HG03378 (cell line): ENCODE data around the gene ARHGAP1.

Experiments used
- ATAC-seq: cut with Tn5 transposase; IDR thresholded peaks from one replicate; pipeline ENCODE4 v1.9.1; 2021; ENCODE audit warnings: mild to moderate bottlenecking, moderate library complexity; ENCODE audit not compliant: unreplicated experiment

The ARHGAP1 gene

DNA sequence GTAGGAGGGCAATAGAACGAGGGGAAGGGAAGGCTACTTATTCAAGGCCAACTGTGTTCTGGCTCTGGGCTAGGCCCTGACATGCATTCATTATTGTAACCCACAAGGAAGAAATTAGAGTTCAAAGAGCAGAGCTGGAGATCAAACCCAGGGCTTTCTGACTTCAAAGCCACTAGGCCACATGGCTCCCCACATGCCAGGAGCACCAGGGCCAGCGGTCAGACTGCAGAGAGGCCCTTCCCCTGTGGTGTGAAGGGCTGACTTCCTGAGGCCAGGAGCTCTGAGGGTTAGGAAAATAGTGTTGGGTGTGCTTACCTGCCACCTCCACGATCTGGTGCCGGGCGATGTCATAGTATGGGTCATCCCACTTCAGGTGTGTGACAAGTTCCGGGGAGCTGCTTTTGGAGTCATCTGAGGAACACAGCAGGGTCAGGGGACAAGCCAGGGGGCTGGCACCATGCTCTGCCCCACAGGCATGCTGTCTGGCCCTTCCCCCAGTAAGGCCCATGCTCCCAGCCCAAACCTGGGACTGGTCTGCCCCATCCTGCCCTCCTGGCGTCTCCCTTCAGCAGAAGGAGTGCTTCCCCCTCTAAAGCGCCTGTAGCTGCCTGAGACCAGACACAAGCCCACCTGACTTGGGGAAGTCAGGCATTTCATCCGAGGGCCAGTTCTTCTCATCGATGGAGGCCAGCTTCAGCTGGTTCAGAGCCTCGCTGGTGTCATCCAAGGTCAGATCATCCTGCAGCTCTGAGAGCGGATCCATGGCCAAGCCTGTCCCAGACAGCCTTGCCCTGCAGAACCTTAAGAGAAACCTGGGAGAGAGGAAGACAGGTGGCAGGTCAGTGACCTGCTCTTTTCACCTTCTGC is 4.8 kb downstream of the ARHGAP1 start:
- ATAC-seq, result no peak

DNA sequence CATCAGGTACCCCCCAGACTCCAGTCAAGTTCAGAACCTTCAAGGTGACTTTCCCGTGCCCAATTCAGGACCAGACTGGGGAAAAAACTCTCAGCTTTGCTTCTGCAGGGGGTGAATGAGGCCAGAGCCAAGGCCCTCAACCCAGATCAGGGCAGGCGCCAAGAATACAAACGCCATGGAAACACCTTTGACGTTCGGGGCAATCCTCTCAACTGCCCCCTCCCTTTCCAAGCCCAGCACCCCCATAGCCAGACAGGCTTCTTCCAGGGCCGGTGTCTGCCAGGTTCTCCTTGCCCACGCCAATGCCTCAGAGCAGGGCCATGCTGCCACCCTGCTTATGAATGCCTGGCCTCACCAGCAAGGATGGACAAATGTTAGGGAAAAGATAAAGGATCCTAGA is 5.8 kb downstream of the ARHGAP1 start:
- ATAC-seq, result no peak

DNA sequence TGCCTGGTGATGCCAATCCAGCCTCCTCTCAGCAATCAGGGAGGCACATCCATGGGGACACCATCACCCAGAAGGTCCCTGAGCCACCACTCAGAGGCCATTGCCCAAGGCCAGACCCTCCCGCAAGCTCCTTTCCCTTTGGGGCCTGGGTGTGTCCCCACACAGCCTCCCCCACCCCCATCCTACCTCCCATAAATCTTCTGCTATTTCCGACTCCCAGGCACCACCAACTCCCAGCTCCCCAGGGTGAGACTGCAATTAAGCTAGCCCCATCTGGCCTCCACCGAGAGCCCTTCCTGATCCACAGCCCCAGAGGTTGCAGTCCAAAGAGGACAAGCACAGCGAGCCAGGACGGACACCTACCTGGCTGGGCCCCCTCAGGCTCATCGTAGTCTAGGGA is 6.3 kb downstream of the ARHGAP1 start:
- no peak for ATAC-seq

DNA sequence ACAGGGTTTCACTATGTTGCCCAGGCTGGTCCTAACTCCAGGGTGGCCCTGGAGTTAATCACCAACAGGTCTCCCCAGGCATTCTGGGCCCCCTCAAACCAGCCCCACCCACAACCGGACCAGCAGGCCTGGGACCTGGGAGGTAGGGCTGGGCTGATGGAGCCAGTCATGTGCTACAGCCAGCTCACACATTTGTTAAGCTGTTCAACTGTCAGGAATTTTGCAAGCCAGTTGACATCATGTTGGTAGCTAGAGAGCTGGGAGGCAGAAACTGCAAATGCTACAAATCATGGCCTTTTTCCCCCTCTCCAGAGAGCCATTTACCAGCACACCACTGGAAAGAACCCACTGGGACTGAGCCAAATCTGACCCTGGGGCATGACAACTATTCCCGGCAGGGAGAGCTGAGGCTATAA is 6.8 kb downstream of the ARHGAP1 start:
- ATAC-seq, result no peak

DNA sequence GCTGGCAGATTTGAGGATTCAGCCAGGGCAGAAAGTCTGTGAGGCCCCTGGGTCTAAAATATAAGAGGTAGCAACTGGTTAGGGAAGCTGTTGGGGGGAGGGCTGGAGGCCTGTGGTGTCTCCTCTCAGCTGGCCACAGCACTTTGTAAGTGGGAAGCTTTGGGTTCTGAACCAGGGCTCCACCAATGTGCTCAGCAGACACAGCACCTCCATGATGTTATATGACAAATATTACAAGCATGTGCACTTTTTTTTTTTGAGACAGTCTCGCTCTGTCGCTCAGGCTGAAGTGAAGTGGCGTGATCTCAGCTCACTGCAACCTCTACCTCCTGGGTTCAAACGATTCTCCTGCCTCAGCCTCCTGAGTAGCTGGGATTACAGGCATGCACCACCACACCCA is 8.0 kb downstream of the ARHGAP1 start:
- ATAC-seq, result no peak

DNA sequence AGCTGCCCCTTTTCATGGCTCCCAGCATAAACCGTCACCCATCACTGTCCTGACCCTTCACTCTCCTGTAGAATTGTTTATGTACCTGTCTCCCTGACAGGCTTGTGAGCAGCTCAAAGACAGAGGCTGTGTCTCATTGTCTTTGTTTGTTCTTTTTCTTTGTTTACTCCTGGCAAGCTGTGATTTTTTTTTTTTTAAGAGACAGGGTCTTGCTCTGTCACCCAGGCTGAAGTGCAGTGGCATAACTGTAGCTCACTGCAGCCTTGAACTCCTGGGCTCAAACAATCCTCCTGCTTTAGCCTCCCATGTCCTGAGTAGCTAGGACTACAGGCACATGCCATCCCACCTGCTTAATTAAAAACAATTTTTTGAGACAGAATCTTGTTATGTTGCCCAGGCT is 9.7 kb downstream of the ARHGAP1 start:
- no peak for ATAC-seq

DNA sequence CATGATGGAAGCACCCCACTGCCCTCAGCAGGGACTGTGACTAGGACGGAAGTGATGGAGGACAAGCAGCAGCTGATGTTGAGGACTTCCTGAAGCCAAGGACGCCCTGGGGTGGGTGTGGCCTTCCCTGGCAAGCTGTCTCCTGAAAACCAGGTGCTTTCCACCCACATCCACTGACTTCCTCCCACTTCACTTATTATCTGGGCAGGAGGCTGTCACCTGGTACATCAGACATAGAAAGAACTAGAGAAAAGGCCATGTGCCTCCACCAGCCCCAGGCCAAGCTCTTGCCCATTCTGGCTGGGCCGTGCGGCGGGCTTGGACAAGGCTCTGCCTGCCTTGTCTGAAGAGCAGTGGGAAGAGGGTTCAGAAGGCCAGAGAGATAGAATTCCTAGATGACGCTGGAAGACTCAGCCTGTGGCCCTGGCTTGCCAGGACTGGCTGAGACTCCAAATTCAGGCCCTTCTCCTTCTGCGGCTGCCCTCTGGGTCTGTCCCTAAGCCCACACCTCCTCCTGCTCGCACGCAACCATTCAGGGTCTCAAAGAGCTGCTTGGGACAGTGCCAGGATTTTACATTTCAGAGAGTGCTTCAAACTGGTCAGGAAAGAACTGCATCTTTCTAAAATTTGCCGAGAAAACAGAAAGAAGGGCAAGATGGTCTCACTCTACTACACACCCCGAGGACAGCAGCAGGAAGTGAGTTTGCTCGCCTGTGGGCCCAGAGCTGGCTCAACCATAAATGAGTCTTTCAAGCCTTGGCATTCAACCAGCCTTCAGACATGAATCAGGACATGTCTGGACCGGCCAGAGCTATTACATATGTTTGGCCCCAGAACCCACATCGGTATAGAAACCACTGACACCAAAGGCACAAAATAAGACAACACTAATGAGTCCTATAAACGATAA is 13.3 kb downstream of the ARHGAP1 start:
- ATAC-seq, result no peak

DNA sequence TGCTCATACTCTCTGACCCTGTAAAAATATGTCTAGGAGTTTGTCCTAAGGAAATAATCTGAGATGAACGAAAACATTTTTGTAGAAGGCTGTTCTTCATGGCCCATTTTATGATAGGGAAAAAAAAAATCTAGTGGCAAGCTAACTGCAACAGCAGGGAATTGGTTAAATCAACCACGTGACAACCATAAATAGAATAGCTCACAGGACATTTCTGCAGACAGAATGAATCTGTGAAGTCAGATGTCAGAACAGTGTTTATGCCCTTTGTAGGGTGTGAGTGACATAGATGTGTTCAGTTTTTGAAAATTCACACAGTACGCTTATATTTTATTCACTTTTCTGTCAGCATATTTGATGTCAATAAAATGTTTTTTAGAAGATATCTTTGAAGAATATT is 16.1 kb downstream of the ARHGAP1 start:
- ATAC-seq, result no peak

DNA sequence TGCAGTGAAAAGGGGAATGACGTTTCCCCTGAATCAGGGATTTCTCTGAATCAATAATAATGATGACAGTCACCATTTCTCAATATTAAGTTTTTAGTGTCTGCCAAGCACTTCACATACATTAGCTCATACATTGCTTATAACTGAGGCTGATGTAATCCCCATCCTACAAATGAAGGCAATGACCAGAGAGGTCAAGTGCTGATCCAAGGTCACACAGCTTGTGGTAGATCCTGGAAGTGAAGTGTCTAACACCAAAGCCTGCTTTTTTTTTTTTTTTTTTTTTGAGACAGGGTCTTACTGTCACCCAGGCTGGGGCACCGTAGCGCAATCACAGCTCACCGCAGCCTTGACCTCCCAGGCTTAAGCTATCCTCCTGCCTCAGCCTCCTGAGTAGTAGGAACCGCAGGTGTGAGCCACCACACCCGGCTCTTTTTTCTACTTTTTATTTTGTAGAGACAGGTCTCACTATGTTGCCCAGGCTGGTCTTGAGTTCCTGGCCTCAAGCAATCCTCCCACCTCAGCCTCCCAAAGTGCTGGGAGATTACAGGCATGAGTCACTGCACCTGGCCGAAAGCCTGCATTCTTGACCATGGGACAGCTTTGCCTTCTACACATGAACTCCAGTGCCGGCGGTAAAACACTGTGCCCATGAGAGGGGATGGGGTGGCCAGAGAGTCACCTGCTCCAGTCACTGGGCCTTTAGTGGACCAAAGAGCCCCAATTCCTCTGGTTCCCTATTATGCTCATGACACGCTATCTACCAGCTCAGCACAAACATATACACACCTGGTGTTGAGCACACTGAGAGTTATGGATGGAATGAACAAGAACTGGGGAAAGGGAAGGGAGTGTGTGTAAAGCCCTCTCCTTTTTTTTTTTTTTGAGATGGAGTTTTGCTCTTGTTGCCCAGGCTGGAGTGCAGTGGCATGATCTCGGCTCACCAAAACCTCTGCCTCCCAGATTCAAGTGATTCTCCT is 17.4 kb downstream of the ARHGAP1 start:
- no peak for ATAC-seq

DNA sequence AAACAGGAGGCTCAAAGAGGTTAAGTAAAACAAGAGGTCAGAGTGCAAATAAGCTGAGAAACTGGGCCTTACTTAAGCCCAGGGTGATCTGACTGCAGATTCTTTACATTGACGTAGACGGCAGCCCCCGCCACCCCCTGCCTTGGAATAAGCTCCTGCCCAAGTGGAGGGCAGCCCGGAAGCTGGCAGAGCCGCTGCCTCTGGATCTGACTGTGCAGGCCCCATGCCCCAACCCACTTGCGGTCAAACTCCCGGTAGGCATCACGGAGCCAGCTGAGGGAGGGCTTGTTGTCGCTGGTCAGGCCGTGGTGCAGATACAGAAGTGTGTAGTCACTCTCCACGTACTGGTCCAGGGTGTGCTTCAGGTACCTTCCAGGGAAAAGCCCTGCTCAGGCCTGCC is 18.6 kb downstream of the ARHGAP1 start:
- ATAC-seq, result no peak

DNA sequence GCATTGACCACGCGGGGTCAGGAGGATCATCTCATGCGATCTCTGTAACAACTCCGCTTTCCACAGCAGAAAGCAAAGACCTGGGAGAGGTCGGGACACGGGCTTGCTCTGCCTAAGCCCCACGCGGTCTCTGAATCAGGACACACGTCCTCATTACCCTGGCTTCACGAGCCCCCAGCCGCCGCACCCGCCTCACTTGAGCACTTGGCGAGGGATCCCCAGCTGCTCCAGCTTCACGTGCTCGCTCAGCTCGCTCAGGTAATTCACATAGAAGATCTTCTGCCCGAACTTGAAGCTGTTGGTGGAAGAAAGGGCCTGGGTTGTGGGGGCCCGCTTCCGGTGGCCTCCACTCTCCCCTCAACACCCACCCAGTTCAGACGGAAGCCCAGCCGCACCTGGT is 19.6 kb downstream of the ARHGAP1 start:
- ATAC-seq, result no peak

DNA sequence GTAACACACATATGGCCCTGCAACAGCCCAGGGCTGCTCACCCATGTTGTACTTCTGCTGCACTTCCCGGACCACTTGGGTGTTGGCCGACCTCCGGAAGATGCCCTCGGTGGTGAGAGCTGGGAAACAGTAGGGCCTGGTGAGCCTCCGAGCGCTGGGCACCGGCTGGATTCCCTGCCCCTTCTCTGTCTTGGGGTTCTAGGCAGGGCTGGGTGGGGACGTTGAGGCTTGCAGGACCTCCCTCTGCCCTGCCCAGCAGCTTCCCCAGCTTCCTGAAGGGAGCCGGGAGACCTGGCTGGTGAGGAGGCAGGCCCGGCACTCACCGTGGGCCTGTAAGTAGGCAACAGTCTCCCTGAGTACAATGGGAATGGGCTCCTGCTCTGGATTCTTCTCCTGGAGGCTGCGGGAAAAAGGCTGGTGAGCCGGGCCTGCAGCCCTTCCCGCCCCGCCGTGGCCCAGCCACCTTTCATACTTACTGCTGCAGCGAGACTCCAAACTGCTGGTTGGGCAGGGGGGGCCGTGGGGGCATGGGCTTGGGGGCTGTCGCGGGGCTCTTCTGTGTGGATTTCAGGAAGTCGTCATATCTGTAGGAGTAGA is 20.2 kb downstream of the ARHGAP1 start:
- no peak for ATAC-seq

DNA sequence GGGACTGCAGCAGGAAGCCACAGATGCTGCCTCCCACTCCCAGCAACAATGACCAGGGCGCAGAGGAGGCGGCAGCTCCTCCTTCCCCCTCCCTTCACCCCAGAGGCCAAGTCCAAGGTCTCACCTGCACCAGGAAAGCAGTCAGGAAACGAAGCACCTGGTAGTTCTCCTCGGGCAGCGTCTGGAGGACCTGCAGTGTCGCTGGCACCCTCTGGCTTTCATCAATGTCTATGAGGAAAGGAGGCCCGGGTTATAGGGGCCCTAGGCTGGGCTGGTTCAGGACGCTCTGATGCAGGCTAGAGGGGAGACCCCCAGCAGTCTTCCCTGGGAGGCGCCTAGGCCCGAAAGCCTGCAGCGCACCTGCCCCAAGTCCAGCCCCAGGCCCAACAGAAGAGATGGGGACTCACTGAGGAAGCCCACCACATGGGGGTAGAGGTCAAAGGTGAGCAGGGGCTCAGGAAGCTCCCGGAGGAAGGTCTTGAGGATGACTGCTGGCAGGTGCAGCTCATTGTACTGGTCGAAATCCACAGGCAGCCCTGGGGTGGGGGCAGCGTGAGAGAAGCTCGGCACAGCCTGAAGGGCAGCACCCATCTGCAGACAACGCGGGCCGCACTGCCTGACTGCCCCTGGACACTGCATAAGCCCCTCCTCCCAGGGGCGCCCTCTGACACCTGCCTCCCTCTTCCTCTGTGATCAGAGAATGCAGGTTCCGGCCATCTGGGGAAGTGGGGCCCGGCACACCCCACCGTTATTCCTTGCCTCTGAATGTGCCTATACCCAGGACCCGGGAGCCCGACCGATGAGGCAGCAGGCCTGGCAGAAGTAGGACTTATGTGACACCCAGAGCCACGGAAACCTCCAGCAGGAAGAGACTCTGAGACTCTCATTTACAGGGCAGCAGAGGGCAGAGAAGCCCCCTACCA is 20.9 kb downstream of the ARHGAP1 start:
- ATAC-seq, result no peak

DNA sequence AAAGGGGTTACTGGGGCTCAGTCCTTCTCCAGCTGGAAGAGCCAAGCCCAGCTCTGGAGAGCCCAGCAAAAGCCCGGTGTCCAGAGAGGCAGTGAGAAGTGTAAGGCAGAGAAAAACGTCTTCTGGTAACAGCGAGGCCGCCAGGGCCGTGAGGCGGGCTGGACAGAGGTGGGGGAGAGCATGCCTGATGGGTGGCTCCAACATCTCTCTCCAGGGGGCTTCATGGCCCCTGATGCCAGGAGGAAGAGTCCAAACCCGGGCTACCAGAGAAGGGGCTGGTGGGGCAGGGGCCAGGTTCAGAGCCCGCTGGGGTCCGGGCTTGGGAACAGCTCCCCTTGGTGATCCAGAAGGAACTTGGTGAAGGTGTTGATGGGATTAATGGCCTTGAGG is 21.7 kb downstream of the ARHGAP1 start:
- ATAC-seq, result no peak

DNA sequence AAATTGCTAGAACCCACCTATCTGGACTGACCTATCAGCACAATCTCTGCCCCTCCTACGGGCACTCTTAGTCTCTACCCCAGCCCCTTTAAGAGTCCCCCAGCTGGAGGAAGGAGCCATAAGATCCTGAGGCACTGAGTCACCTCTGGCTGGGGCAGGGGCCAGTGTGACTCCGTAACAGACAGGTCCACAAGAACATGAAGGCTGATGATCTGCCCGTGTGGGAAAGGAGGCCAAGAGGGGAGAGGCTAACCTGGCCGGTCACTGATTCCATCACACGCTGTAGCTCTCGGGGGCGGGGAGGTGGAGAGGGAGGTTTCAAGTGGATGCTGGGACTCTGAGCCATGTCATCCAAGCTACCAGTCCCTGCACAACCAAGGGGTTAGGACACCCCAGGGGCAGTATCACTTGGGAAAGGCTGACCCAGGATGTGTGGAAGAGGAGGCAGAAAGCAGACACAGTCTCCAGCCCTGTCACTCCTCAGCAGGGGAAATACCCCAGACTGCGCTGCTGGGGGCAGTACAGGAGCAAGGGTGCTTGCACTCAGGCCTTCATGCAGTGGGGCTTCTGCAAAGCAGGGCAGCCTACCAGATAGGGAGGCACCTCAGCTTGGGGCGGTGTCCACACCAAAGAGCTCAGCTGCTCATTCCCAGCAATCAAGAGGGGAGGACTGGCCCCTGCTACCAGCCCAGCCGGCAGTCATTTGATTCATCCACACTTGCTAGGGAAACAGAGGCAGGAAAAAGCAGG is 22.3 kb downstream of the ARHGAP1 start:
- no peak for ATAC-seq

DNA sequence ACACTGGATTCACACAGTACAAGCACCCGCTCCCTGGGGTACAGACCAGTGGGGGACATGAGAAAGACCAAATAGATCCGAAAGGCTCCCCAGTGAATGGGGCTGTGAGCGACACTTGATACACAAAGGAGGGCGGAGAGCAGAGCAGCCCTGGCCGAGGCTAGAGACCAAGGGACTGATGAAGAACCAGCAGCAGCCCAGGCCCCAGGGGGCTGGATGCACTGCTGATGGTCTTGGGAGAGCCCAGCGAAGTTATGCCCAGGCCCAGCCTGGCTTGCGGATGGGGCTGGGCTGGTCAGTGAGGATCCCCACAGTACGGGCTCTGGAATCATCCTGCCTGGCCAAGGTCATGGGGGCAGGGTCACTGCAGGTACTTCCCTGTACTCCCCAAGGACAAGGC is 23.2 kb downstream of the ARHGAP1 start:
- ATAC-seq, result no peak

DNA sequence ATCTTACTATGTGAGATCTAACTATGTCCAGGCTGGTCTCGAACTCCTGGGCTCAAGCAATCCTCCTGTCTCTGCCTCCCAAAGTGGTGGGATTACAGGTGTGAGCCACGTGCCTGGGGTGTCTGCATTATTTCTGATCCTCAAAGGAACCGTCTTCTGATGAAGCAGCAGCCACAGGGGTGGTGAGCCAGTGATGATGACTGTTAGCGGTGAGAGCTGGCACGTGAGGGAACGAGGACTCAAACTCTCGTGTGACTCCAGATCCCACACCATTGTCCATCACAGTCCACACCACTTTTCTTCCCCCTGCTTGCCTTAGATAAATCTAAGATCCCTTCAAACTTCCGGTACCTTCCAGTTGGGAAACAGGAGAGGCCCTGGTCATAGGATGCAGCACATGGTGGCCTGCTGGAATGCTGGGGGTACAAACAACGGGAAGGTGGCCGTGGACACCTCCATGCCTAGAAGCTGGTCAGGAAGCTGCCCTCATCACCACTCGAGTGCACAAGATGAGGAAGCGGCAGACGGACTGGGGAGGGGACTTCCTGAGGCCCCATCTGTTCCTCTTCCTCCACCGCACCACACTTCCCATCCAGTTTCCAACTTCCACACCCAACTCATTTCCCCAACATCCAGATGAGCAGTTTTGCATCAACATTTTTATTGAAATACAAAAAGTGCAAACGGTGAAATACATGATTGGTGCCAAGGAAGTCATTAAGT is 23.8 kb downstream of the ARHGAP1 start:
- no peak for ATAC-seq

DNA sequence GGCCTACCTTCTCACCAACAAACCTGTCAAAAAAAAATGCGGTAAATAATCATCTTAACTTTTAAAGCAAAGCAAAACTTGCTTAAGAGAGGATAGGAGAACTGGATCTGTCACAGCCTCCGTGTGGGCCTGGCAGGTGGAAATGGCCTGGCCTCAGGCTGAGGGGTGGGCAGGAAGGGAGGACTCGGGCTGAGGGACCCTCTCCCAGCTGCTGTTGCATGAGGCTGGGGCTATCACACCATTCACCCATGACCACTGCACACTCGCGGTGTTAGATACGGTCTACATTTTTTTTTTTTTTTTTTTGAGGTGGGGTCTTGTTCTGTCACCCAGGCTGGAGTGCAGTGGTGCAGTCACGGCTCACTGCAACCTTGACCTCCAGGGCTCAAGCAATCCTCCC is 24.5 kb downstream of the ARHGAP1 start:
- ATAC-seq, result no peak
